ENCODE results near the gene TMEM63A.
"Not testable (repeated sequence)": the region's sequence is repeated elsewhere in the genome, so short reads cannot be mapped to it uniquely, and the experiment has no call there.

TMEM63A gene

DNA sequence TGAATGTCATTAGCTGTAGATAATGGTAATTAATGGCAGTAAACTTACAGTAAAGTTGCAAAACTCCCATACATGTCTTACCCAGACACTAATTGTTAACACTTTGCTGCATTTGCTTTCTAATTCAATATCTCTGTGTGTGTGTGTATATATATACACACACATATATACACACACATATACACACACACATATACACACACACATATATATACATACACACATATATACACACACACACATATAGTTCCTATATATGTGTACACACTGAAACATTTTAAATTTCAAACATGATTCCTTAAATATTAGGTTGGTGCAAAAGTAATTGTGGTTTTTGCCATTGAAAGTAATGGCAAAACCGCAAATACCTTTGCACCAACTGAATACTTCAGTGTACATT, 75.9 kb downstream of the TMEM63A start:
- H3K4me3 ChIP-seq (ENCODE audit: low read depth, low read length), result no peak overlapping the region
- TF ChIP-seq, protein P1, sequence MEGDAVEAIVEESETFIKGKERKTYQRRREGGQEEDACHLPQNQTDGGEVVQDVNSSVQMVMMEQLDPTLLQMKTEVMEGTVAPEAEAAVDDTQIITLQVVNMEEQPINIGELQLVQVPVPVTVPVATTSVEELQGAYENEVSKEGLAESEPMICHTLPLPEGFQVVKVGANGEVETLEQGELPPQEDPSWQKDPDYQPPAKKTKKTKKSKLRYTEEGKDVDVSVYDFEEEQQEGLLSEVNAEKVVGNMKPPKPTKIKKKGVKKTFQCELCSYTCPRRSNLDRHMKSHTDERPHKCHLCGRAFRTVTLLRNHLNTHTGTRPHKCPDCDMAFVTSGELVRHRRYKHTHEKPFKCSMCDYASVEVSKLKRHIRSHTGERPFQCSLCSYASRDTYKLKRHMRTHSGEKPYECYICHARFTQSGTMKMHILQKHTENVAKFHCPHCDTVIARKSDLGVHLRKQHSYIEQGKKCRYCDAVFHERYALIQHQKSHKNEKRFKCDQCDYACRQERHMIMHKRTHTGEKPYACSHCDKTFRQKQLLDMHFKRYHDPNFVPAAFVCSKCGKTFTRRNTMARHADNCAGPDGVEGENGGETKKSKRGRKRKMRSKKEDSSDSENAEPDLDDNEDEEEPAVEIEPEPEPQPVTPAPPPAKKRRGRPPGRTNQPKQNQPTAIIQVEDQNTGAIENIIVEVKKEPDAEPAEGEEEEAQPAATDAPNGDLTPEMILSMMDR (conservative IDR thresholded peaks at IDR 0.05; ENCODE audit: low read depth, low read length), result no peak
- no peak for DNase-seq (ENCODE audit: low read depth)

DNA sequence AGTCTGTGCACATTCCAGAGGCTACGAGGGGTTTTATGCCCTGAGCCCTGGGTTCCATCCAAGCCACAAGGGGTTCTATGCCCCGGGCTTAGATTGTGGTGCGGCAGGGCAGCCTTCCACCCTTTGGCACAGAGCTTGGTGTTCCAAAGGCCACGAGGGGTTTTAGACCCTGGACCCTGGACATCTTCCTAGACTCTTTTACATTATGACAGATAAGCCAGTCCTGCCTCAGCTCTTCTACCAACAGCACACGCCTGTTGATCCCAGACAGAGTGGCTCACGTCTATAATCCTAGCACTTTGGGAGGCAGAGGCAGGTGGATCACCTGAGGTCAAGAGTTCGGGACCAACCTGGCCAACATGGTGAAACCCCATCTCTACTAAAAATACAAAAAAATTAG, 81.0 kb downstream of the TMEM63A start:
- not testable (repeated sequence) for DNase-seq (ENCODE audit: low read depth); H3K4me3 ChIP-seq (ENCODE audit: low read depth, low read length)

DNA sequence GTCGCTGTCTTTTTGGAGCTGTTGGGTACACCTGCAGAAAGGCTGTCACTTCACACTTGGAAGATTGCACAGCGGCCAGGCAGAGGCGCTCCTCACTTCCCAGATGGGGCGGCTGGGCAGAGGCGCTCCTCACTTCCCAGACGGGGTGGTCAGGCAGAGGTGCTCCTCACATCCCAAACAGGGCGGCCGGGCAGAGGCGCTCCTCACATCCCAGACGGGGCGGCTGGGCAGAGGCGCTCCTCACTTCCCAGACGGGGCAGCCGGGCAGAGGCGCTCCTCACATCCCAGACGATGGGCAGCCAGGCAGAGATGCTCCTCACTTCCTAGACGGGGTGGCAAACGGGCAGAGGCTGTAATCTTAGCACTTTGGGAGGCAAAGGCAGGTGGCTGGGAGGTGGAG, 86.1 kb downstream of the TMEM63A start:
- H3K4me3 ChIP-seq (ENCODE audit: low read depth, low read length); DNase-seq (ENCODE audit: low read depth): not testable (repeated sequence)
